ENCODE results near the gene NRIP3. TPM values are rescaled to one million over a fixed set of nuclear protein-coding genes. Genes with fewer than 3 reads are reported as not detected.

The NRIP3 gene
- polyA plus RNA-seq (2013, experiment 1 of 2; ENCODE audit: insufficient read length), result 10.4 TPM
- 10.0 TPM for polyA plus RNA-seq (2013, experiment 2 of 2; ENCODE audit: insufficient read length)

- peak; percentile 74 for DNase-seq
These were observed at the start of gene NRIP3 for GRCh38 chr11:9003573-9004182. Gene NRIP3 (minus strand): TSS chr11:9004001. CDS start chr11:9003935, 66 bp downstream.

- DNase-seq, result no peak
These were observed 48.5 kb upstream of the NRIP3 start for GRCh38 chr11:9052316-9052715.

- no peak for DNase-seq
These were observed 46.2 kb upstream of the NRIP3 start for GRCh38 chr11:9049959-9050358.

- DNase-seq, result peak; percentile 58
These were observed 44.2 kb upstream of the NRIP3 start for GRCh38 chr11:9047964-9048523.

- no peak for DNase-seq
These were observed 42.7 kb upstream of the NRIP3 start for GRCh38 chr11:9046481-9046880.

- DNase-seq, result no peak
These were observed 38.7 kb upstream of the NRIP3 start for GRCh38 chr11:9042488-9042887.

- no peak for DNase-seq
These were observed 37.9 kb upstream of the NRIP3 start for GRCh38 chr11:9041747-9042146.

- DNase-seq, result no peak
These were observed 36.6 kb upstream of the NRIP3 start for GRCh38 chr11:9040410-9040809.

- no peak for DNase-seq
These were observed 36.1 kb upstream of the NRIP3 start for GRCh38 chr11:9039863-9040262.

- no peak for DNase-seq
These were observed 35.4 kb upstream of the NRIP3 start for GRCh38 chr11:9039198-9039597.

- DNase-seq, result no peak
These were observed 34.7 kb upstream of the NRIP3 start for GRCh38 chr11:9038541-9038940.

- DNase-seq, result no peak
These were observed 34.2 kb upstream of the NRIP3 start for GRCh38 chr11:9037963-9038362.

- DNase-seq, result no peak
These were observed 33.4 kb upstream of the NRIP3 start for GRCh38 chr11:9037046-9037780.

GRCh38 chr11:9030601-9031000 lies 26.8 kb upstream of the NRIP3 start:
- no peak for DNase-seq

- DNase-seq, result no peak
These were observed 25.6 kb upstream of the NRIP3 start for GRCh38 chr11:9029422-9029821.

- DNase-seq, result no peak
These were observed 24.8 kb upstream of the NRIP3 start for GRCh38 chr11:9028581-9028980.

- no peak for DNase-seq
These were observed 21.5 kb upstream of the NRIP3 start for GRCh38 chr11:9025101-9025850.

- DNase-seq, result no peak
These were observed 19.3 kb upstream of the NRIP3 start for GRCh38 chr11:9022961-9023680.

- peak; percentile 9 for DNase-seq
These were observed 17.1 kb upstream of the NRIP3 start for GRCh38 chr11:9020916-9021315.

GRCh38 chr11:9019861-9020260 lies 16.1 kb upstream of the NRIP3 start:
- no peak for DNase-seq

- DNase-seq, result peak; percentile 12
These were observed 14.0 kb upstream of the NRIP3 start for GRCh38 chr11:9017773-9018172.

GRCh38 chr11:9016916-9017642 lies 13.3 kb upstream of the NRIP3 start:
- DNase-seq, result no peak

Data from fibroblast of skin of abdomen (primary cell).